PFSK-1 (cell line): ENCODE data around the gene TLE4.

ENCODE experiments used
- POLR2AphosphoS5 ChIP-seq: IDR thresholded peaks from 2 replicates; pipeline ENCODE4 v1.6.1; 2012; ENCODE audit warnings: low read depth, mild to moderate bottlenecking, control low read depth, low read length, moderate library complexity
- SIN3A ChIP-seq: IDR thresholded peaks from 2 replicates; pipeline ENCODE4 v1.6.1; 2012; ENCODE audit warnings: mild to moderate bottlenecking, low read length, moderate library complexity, borderline replicate concordance; ENCODE audit not compliant: insufficient read depth
- TAF1 ChIP-seq: IDR thresholded peaks from 2 replicates; pipeline ENCODE4 v1.6.1; 2012; ENCODE audit warnings: low read length, control low read depth, borderline replicate concordance; ENCODE audit not compliant: insufficient read depth
- TF ChIP-seq, protein P1 (sequence below), 2 experiments: IDR thresholded peaks; 2 replicates each; pipeline versions ENCODE4 v1.6.1 to v1.8.0; 2011 to 2012; ENCODE audit warnings: low read depth in 2 of 2, low read length in 2 of 2, control low read depth in 1 of 2, inconsistent platforms in 1 of 2, mild to moderate bottlenecking in 1 of 2, moderate library complexity in 1 of 2; ENCODE audit not compliant: insufficient read depth in 1 of 2

DNA sequence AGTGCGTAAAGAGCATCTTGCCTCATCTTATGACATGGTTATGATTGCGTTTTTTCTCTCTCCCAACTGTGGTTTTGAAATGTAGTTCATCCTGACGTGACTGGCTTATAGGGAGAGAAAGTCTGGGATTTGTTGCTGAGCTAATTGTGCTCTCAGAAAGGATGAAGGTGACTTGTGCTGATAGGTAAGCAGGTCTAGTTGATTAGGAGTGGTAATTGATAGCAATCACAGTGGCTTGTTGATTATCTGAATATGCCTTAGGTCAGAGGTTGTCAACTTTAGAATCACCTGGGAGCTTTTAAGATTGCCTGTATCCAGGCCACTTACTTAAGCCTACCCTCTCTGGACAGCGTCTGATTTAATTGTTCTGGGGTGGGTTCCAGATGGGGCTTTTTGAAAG, 117.8 kb downstream of the TLE4 start:
- TF ChIP-seq POLR2AphosphoS5 (no peak), SIN3A (no peak), TAF1 (no peak)
- TF ChIP-seq, protein P1, sequence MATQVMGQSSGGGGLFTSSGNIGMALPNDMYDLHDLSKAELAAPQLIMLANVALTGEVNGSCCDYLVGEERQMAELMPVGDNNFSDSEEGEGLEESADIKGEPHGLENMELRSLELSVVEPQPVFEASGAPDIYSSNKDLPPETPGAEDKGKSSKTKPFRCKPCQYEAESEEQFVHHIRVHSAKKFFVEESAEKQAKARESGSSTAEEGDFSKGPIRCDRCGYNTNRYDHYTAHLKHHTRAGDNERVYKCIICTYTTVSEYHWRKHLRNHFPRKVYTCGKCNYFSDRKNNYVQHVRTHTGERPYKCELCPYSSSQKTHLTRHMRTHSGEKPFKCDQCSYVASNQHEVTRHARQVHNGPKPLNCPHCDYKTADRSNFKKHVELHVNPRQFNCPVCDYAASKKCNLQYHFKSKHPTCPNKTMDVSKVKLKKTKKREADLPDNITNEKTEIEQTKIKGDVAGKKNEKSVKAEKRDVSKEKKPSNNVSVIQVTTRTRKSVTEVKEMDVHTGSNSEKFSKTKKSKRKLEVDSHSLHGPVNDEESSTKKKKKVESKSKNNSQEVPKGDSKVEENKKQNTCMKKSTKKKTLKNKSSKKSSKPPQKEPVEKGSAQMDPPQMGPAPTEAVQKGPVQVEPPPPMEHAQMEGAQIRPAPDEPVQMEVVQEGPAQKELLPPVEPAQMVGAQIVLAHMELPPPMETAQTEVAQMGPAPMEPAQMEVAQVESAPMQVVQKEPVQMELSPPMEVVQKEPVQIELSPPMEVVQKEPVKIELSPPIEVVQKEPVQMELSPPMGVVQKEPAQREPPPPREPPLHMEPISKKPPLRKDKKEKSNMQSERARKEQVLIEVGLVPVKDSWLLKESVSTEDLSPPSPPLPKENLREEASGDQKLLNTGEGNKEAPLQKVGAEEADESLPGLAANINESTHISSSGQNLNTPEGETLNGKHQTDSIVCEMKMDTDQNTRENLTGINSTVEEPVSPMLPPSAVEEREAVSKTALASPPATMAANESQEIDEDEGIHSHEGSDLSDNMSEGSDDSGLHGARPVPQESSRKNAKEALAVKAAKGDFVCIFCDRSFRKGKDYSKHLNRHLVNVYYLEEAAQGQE (IDR thresholded peaks at IDR 0.05; ENCODE audit: insufficient read depth in 1 of 2, low read depth in 2 of 2, low read length in 2 of 2): no peak
